NB4 (cell line): Measurements from ENCODE around the gene ITPR2.

Experiments
- MYC ChIP-seq: IDR thresholded peaks from 2 replicates; pipeline ENCODE4 v1.6.1; 2011; ENCODE audit warnings: low read depth, low read length
- POLR2A ChIP-seq: IDR thresholded peaks from 2 replicates; pipeline ENCODE4 v1.6.1; 2011; ENCODE audit warnings: mild to moderate bottlenecking; ENCODE audit not compliant: insufficient read length; ENCODE audit errors: extremely low read depth
- TF ChIP-seq, protein P1 (sequence below): IDR thresholded peaks from one replicate; pipeline ENCODE4 v1.5.1; 2012; ENCODE audit warnings: low read depth, low read length
- TF ChIP-seq, protein P2 (sequence below): IDR thresholded peaks from 2 replicates; pipeline ENCODE4 v1.6.1; 2011; ENCODE audit warnings: low read depth, low read length

DNA sequence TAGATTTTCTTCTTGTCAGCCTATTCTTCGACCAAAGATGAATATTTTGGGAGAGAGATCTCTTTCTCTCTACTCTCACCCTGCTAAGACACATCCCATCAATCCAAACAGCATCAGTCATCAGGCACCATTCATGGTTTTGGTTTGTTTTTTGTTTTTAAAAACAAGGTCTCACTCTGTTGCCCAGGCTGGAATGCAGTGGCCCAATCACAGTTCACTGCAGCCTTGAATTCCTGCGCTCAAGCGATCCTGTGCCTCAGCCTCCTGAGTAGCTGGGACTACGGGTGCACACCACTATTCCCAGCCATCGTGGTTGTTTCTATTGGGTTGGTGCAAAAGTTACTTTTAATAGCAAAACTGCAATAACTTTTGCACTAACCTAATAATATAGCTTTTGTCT, 14.4 kb upstream of the ITPR2 start:
- TF ChIP-seq, protein P1, sequence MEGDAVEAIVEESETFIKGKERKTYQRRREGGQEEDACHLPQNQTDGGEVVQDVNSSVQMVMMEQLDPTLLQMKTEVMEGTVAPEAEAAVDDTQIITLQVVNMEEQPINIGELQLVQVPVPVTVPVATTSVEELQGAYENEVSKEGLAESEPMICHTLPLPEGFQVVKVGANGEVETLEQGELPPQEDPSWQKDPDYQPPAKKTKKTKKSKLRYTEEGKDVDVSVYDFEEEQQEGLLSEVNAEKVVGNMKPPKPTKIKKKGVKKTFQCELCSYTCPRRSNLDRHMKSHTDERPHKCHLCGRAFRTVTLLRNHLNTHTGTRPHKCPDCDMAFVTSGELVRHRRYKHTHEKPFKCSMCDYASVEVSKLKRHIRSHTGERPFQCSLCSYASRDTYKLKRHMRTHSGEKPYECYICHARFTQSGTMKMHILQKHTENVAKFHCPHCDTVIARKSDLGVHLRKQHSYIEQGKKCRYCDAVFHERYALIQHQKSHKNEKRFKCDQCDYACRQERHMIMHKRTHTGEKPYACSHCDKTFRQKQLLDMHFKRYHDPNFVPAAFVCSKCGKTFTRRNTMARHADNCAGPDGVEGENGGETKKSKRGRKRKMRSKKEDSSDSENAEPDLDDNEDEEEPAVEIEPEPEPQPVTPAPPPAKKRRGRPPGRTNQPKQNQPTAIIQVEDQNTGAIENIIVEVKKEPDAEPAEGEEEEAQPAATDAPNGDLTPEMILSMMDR, result no peak
- TF ChIP-seq POLR2A, result no peak
- TF ChIP-seq MYC, result no peak
- TF ChIP-seq, protein P2, sequence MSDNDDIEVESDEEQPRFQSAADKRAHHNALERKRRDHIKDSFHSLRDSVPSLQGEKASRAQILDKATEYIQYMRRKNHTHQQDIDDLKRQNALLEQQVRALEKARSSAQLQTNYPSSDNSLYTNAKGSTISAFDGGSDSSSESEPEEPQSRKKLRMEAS, result no peak
